HEK293 (cell line): ENCODE results near the gene NDST1.

Experiments used
- EGR2 ChIP-seq: fragments of 450-650 bp; formaldehyde crosslinking; IDR thresholded peaks from 2 replicates; pipeline ENCODE4 v1.5.1; 2016; ENCODE audit warnings: low read depth, missing biosample characterization, missing genetic modification characterization
- GLI2 ChIP-seq: fragments of 450-650 bp; formaldehyde crosslinking; IDR thresholded peaks from 2 replicates; pipeline ENCODE4; 2017; ENCODE audit warnings: missing biosample characterization, missing genetic modification characterization, low read depth, borderline replicate concordance
- GLIS2 ChIP-seq: fragments of 450-650 bp; formaldehyde crosslinking; IDR thresholded peaks from 2 replicates; pipeline ENCODE4 v1.5.1; 2016; ENCODE audit warnings: missing biosample characterization, missing genetic modification characterization
- HOXD13 ChIP-seq: sonication (generic); formaldehyde crosslinking; IDR thresholded peaks from 2 replicates; pipeline ENCODE4 v1.8.0; 2022; ENCODE audit warnings: missing genetic modification reagents, borderline replicate concordance
- KLF10 ChIP-seq: fragments of 450-650 bp; IDR thresholded peaks from 2 replicates; pipeline ENCODE4 v1.5.1; 2018; ENCODE audit warnings: missing biosample characterization, mild to moderate bottlenecking, missing genetic modification characterization
- KLF8 ChIP-seq: fragments of 450-650 bp; formaldehyde crosslinking; IDR thresholded peaks from 2 replicates; pipeline ENCODE4 v1.5.1; 2016; ENCODE audit warnings: missing biosample characterization, missing genetic modification characterization
- MEIS1 ChIP-seq: sonication (generic); formaldehyde crosslinking; IDR thresholded peaks from 2 replicates; pipeline ENCODE4 v1.8.1; 2022; ENCODE audit warnings: missing genetic modification reagents, mild to moderate bottlenecking, borderline replicate concordance
- REPIN1 ChIP-seq: fragments of 450-650 bp; formaldehyde crosslinking; IDR thresholded peaks from 2 replicates; pipeline ENCODE4 v1.5.1; 2017; ENCODE audit warnings: missing biosample characterization, missing genetic modification characterization, low read depth
- SALL2 ChIP-seq: fragments of 450-650 bp; formaldehyde crosslinking; IDR thresholded peaks from 2 replicates; pipeline ENCODE4 v1.5.0; 2017; ENCODE audit warnings: missing biosample characterization, mild to moderate bottlenecking, missing genetic modification characterization, borderline replicate concordance
- SCRT1 ChIP-seq: fragments of 450-650 bp; formaldehyde crosslinking; IDR thresholded peaks from 2 replicates; pipeline ENCODE4 v1.5.1; 2016; ENCODE audit warnings: missing biosample characterization, missing genetic modification characterization, borderline replicate concordance
- SP3 ChIP-seq: fragments of 450-650 bp; formaldehyde crosslinking; IDR thresholded peaks from 2 replicates; pipeline ENCODE4 v1.5.1; 2016; ENCODE audit warnings: missing biosample characterization, missing genetic modification characterization
- YY1 ChIP-seq: fragments of 450-650 bp; formaldehyde crosslinking; IDR thresholded peaks from 2 replicates; pipeline ENCODE4 v1.5.1; 2018; ENCODE audit warnings: missing biosample characterization, missing genetic modification characterization
- ZBTB1 ChIP-seq: fragments of 450-650 bp; formaldehyde crosslinking; IDR thresholded peaks from 2 replicates; pipeline ENCODE4 v1.5.1; 2016; ENCODE audit warnings: missing biosample characterization, missing genetic modification characterization
- ZBTB8A ChIP-seq: fragments of 450-650 bp; formaldehyde crosslinking; IDR thresholded peaks from 2 replicates; pipeline ENCODE4 v1.5.1; 2016; ENCODE audit warnings: missing biosample characterization, missing genetic modification characterization
- ZIC2 ChIP-seq: fragments of 450-650 bp; formaldehyde crosslinking; IDR thresholded peaks from 2 replicates; pipeline ENCODE4 v1.5.1; 2016; ENCODE audit warnings: missing biosample characterization, missing genetic modification characterization
- ZNF132 ChIP-seq: fragments of 450-650 bp; formaldehyde crosslinking; IDR thresholded peaks from 2 replicates; pipeline ENCODE4 v1.5.1; 2017; ENCODE audit warnings: missing biosample characterization, missing genetic modification characterization, borderline replicate concordance
- ZNF138 ChIP-seq: fragments of 450-650 bp; formaldehyde crosslinking; IDR thresholded peaks from 2 replicates; pipeline ENCODE4 v1.5.1; 2016; ENCODE audit warnings: missing biosample characterization, missing genetic modification characterization, borderline replicate concordance
- ZNF155 ChIP-seq: fragments of 450-650 bp; formaldehyde crosslinking; IDR thresholded peaks from 2 replicates; pipeline ENCODE4 v1.5.1; 2016; ENCODE audit warnings: missing biosample characterization, missing genetic modification characterization
- ZNF16 ChIP-seq: fragments of 450-650 bp; formaldehyde crosslinking; IDR thresholded peaks from 2 replicates; pipeline ENCODE4 v1.5.1; 2016; ENCODE audit warnings: low read depth, missing biosample characterization, missing genetic modification characterization
- ZNF223 ChIP-seq: fragments of 450-650 bp; formaldehyde crosslinking; IDR thresholded peaks from 2 replicates; pipeline ENCODE4 v1.5.1; 2016; ENCODE audit warnings: missing biosample characterization, missing genetic modification characterization
- ZNF23 ChIP-seq: fragments of 450-650 bp; formaldehyde crosslinking; IDR thresholded peaks from 2 replicates; pipeline ENCODE4 v1.5.1; 2016; ENCODE audit warnings: missing biosample characterization, missing genetic modification characterization, borderline replicate concordance
- ZNF239 ChIP-seq: fragments of 450-650 bp; formaldehyde crosslinking; IDR thresholded peaks from 2 replicates; pipeline ENCODE4 v1.5.1; 2016; ENCODE audit warnings: missing biosample characterization, missing genetic modification characterization
- ZNF37A ChIP-seq: fragments of 450-650 bp; IDR thresholded peaks from 2 replicates; pipeline ENCODE4 v1.5.1; 2018; ENCODE audit warnings: missing biosample characterization, missing genetic modification characterization
- ZNF654 ChIP-seq: fragments of 450-650 bp; formaldehyde crosslinking; IDR thresholded peaks from 2 replicates; pipeline ENCODE4 v1.5.1; 2016; ENCODE audit warnings: low read depth, missing biosample characterization, missing genetic modification characterization
- ZNF660 ChIP-seq: fragments of 450-650 bp; IDR thresholded peaks from 2 replicates; pipeline ENCODE4 v1.5.1; 2018; ENCODE audit warnings: missing biosample characterization, mild to moderate bottlenecking, missing genetic modification characterization
- ZNF677 ChIP-seq: fragments of 450-650 bp; IDR thresholded peaks from 2 replicates; pipeline ENCODE4 v1.5.0; 2018; ENCODE audit warnings: missing biosample characterization, mild to moderate bottlenecking, missing genetic modification characterization, moderate library complexity
- ZNF830 ChIP-seq: fragments of 450-650 bp; IDR thresholded peaks from 2 replicates; pipeline ENCODE4 v1.5.0; 2018; ENCODE audit warnings: missing biosample characterization, missing genetic modification characterization, low read depth, mild to moderate bottlenecking, moderate library complexity
- TF ChIP-seq, protein P1 (sequence below): fragments of 450-650 bp; formaldehyde crosslinking; IDR thresholded peaks from 2 replicates; pipeline ENCODE4 v1.5.1; 2016; ENCODE audit warnings: missing biosample characterization, missing genetic modification characterization
- TF ChIP-seq, protein P2 (sequence below): fragments of 450-650 bp; formaldehyde crosslinking; IDR thresholded peaks from 2 replicates; pipeline ENCODE4 v1.5.1; 2016; ENCODE audit warnings: missing biosample characterization, missing genetic modification characterization
- TF ChIP-seq, protein P3 (sequence below): fragments of 450-650 bp; formaldehyde crosslinking; IDR thresholded peaks from 2 replicates; pipeline ENCODE4 v1.5.1; 2016; ENCODE audit warnings: missing biosample characterization, missing genetic modification characterization
- TF ChIP-seq, protein P4 (sequence below): fragments of 450-650 bp; formaldehyde crosslinking; IDR thresholded peaks from 2 replicates; pipeline ENCODE4 v1.5.1; 2016; ENCODE audit warnings: missing biosample characterization, missing genetic modification characterization
- TF ChIP-seq, protein P5 (sequence below): fragments of 450-650 bp; formaldehyde crosslinking; IDR thresholded peaks from 2 replicates; pipeline ENCODE4; 2016; ENCODE audit warnings: missing biosample characterization, missing genetic modification characterization
- TF ChIP-seq, protein P6 (sequence below): fragments of 450-650 bp; formaldehyde crosslinking; IDR thresholded peaks from 2 replicates; pipeline ENCODE4 v1.5.1; 2017; ENCODE audit warnings: missing biosample characterization, missing genetic modification characterization

NDST1 gene

DNA sequence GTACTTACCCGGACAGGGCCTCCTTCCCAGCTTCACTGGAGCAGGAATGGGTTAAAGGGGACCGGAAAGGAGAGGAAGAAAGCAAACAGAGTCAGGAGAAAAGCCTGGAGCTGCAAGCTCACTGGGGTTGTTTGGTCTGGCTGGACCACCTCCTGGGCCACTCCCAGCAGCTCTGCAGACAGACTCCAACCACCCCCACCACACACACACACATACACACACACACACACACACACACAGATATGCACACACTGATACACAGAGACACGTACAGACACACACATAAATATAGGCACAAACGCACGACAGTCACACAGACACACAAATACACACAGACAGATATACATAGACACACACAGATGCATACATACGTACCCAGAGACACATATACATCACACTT lies 97.6 kb downstream of the NDST1 start (continued):
- TF ChIP-seq, protein P1, sequence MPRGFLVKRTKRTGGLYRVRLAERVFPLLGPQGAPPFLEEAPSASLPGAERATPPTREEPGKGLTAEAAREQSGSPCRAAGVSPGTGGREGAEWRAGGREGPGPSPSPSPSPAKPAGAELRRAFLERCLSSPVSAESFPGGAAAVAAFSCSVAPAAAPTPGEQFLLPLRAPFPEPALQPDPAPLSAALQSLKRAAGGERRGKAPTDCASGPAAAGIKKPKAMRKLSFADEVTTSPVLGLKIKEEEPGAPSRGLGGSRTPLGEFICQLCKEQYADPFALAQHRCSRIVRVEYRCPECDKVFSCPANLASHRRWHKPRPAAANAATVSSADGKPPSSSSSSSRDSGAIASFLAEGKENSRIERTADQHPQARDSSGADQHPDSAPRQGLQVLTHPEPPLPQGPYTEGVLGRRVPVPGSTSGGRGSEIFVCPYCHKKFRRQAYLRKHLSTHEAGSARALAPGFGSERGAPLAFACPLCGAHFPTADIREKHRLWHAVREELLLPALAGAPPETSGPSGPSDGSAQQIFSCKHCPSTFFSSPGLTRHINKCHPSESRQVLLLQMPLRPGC = no peak
- 0 out of 2 replicates have a peak, but pooled peaks have one; percentile 67 for TF ChIP-seq ZNF223 (tag by site-specific recombination)
- TF ChIP-seq SCRT1 (tag by site-specific recombination) = no peak
- no peak for TF ChIP-seq ZNF16 (tag by site-specific recombination)
- no peak for TF ChIP-seq ZBTB1
- no peak for TF ChIP-seq REPIN1
- no peak for TF ChIP-seq ZNF677 (tag by site-specific recombination)
- TF ChIP-seq, protein P2, sequence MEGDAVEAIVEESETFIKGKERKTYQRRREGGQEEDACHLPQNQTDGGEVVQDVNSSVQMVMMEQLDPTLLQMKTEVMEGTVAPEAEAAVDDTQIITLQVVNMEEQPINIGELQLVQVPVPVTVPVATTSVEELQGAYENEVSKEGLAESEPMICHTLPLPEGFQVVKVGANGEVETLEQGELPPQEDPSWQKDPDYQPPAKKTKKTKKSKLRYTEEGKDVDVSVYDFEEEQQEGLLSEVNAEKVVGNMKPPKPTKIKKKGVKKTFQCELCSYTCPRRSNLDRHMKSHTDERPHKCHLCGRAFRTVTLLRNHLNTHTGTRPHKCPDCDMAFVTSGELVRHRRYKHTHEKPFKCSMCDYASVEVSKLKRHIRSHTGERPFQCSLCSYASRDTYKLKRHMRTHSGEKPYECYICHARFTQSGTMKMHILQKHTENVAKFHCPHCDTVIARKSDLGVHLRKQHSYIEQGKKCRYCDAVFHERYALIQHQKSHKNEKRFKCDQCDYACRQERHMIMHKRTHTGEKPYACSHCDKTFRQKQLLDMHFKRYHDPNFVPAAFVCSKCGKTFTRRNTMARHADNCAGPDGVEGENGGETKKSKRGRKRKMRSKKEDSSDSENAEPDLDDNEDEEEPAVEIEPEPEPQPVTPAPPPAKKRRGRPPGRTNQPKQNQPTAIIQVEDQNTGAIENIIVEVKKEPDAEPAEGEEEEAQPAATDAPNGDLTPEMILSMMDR (tag by site-specific recombination) = no peak
- TF ChIP-seq SALL2 (tag by site-specific recombination) = 0 out of 2 replicates have a peak, but pooled peaks have one; percentile 55
- no peak for TF ChIP-seq ZBTB8A
- no peak for TF ChIP-seq KLF10 (tag by site-specific recombination)
- TF ChIP-seq, protein P3, sequence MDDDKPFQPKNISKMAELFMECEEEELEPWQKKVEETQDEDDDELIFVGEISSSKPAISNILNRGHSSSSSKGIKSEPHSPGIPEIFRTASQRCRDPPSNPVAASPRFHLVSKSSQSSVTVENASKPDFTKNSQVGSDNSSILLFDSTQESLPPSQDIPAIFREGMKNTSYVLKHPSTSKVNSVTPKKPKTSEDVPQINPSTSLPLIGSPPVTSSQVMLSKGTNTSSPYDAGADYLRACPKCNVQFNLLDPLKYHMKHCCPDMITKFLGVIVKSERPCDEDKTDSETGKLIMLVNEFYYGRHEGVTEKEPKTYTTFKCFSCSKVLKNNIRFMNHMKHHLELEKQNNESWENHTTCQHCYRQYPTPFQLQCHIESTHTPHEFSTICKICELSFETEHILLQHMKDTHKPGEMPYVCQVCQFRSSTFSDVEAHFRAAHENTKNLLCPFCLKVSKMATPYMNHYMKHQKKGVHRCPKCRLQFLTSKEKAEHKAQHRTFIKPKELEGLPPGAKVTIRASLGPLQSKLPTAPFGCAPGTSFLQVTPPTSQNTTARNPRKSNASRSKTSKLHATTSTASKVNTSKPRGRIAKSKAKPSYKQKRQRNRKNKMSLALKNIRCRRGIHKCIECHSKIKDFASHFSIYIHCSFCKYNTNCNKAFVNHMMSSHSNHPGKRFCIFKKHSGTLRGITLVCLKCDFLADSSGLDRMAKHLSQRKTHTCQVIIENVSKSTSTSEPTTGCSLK (tag by site-specific recombination) = peak; percentile 88; the same call in 1 of the 2 replicates
- no peak for TF ChIP-seq SP3 (tag by site-specific recombination)
- TF ChIP-seq MEIS1 (CRISPR knock-in tag) = no peak
- no peak for TF ChIP-seq HOXD13 (CRISPR knock-in tag)
- no peak for TF ChIP-seq ZNF37A (tag by site-specific recombination)
- 0 out of 2 replicates have a peak, but pooled peaks have one; percentile 15 for TF ChIP-seq ZNF155 (tag by site-specific recombination)
- TF ChIP-seq ZNF654 = no peak
- TF ChIP-seq, protein P4, sequence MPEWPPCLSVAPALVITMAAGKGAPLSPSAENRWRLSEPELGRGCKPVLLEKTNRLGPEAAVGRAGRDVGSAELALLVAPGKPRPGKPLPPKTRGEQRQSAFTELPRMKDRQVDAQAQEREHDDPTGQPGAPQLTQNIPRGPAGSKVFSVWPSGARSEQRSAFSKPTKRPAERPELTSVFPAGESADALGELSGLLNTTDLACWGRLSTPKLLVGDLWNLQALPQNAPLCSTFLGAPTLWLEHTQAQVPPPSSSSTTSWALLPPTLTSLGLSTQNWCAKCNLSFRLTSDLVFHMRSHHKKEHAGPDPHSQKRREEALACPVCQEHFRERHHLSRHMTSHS (tag by site-specific recombination) = no peak
- TF ChIP-seq, protein P5, sequence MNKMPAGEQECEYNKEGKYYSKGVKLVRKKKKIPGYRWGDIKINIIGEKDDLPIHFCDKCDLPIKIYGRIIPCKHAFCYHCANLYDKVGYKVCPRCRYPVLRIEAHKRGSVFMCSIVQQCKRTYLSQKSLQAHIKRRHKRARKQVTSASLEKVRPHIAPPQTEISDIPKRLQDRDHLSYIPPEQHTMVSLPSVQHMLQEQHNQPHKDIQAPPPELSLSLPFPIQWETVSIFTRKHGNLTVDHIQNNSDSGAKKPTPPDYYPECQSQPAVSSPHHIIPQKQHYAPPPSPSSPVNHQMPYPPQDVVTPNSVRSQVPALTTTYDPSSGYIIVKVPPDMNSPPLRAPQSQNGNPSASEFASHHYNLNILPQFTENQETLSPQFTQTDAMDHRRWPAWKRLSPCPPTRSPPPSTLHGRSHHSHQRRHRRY (tag by site-specific recombination) = no peak
- TF ChIP-seq KLF8 (tag by site-specific recombination) = no peak
- no peak for TF ChIP-seq EGR2 (tag by site-specific recombination)
- no peak for TF ChIP-seq ZNF23 (tag by site-specific recombination)
- TF ChIP-seq ZNF239 (tag by site-specific recombination) = no peak
- TF ChIP-seq YY1 (tag by site-specific recombination) = no peak
- no peak for TF ChIP-seq GLI2
- peak; percentile 98 for TF ChIP-seq ZIC2 (tag by site-specific recombination)
- no peak for TF ChIP-seq ZNF138 (tag by site-specific recombination)
- TF ChIP-seq GLIS2 (tag by site-specific recombination) = no peak
- TF ChIP-seq ZNF132 (tag by site-specific recombination) = no peak
- TF ChIP-seq, protein P6, sequence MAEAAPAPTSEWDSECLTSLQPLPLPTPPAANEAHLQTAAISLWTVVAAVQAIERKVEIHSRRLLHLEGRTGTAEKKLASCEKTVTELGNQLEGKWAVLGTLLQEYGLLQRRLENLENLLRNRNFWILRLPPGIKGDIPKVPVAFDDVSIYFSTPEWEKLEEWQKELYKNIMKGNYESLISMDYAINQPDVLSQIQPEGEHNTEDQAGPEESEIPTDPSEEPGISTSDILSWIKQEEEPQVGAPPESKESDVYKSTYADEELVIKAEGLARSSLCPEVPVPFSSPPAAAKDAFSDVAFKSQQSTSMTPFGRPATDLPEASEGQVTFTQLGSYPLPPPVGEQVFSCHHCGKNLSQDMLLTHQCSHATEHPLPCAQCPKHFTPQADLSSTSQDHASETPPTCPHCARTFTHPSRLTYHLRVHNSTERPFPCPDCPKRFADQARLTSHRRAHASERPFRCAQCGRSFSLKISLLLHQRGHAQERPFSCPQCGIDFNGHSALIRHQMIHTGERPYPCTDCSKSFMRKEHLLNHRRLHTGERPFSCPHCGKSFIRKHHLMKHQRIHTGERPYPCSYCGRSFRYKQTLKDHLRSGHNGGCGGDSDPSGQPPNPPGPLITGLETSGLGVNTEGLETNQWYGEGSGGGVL (tag by site-specific recombination) = 0 out of 2 replicates have a peak, but pooled peaks have one; percentile 42
- no peak for TF ChIP-seq ZNF830 (tag by site-specific recombination)
- TF ChIP-seq ZNF660 (tag by site-specific recombination) = no peak
